HepG2 (cell line): Measurements from ENCODE around the gene TEKT5. TPM values are rescaled to one million over a fixed set of nuclear protein-coding genes. Genes with fewer than 3 reads are reported as not detected.
A peak's percentile ranks its signal among the peaks of the same experiment; 100 is the strongest.

Source experiments
- AHR ChIP-seq: IDR thresholded peaks from 2 replicates; pipeline ENCODE4 v1.6.1; 2018; ENCODE audit warnings: missing genetic modification reagents, missing compliant biosample characterization
- ARHGAP35 ChIP-seq: sonication (generic); formaldehyde crosslinking; IDR thresholded peaks from 2 replicates; pipeline ENCODE4 v1.9.0; 2022; ENCODE audit warnings: mild to moderate bottlenecking, inconsistent platforms, moderate library complexity, missing genetic modification reagents, borderline replicate concordance
- CSRNP1 ChIP-seq: sonication (generic); formaldehyde crosslinking; IDR thresholded peaks from 2 replicates; pipeline ENCODE4 v1.8.1; 2023; ENCODE audit warnings: mild to moderate bottlenecking, missing genetic modification reagents
- DMAP1 ChIP-seq: IDR thresholded peaks from 2 replicates; pipeline ENCODE4 v1.6.1; 2016
- ESRRA ChIP-seq: sonication (generic); formaldehyde crosslinking; IDR thresholded peaks from 2 replicates; pipeline ENCODE4 v1.5.1; 2020; ENCODE audit warnings: mild to moderate bottlenecking, low read depth, missing genetic modification reagents
- FOXJ3 ChIP-seq: sonication (generic); formaldehyde crosslinking; IDR thresholded peaks from 2 replicates; pipeline ENCODE4 v1.4.0; 2020; ENCODE audit warnings: missing genetic modification reagents, mild to moderate bottlenecking, borderline replicate concordance
- GATA4 ChIP-seq: sonication (generic); IDR thresholded peaks from 2 replicates; pipeline ENCODE4 v1.6.1; 2016; ENCODE audit warnings: antibody characterized with exemption, low read depth, borderline replicate concordance
- KLF16 ChIP-seq, 2 experiments: sonication (generic) in 1 of 2; formaldehyde crosslinking in 1 of 2; IDR thresholded peaks; 2 replicates each; pipeline versions ENCODE4 v1.6.1 to v1.8.0; 2016 to 2023; ENCODE audit warnings: missing genetic modification reagents in 2 of 2, missing compliant biosample characterization in 1 of 2
- REST ChIP-seq, 2 experiments: IDR thresholded peaks; 2 replicates each; pipeline ENCODE4 v1.6.1; 2011 to 2012; ENCODE audit warnings: low read length in 2 of 2, borderline replicate concordance in 1 of 2, low read depth in 1 of 2, mild to moderate bottlenecking in 1 of 2, moderate library complexity in 1 of 2
- RXRB ChIP-seq: IDR thresholded peaks from 2 replicates; pipeline ENCODE4 v1.6.1; 2016; ENCODE audit warnings: borderline replicate concordance, missing genetic modification reagents, missing compliant biosample characterization
- TBL1XR1 ChIP-seq: fragments of 150-350 bp; IDR thresholded peaks from 2 replicates; pipeline ENCODE4 v1.6.1; 2014; ENCODE audit warnings: borderline replicate concordance, low read length; ENCODE audit not compliant: partially characterized antibody
- ZC3H4 ChIP-seq: sonication (generic); formaldehyde crosslinking; IDR thresholded peaks from 2 replicates; pipeline ENCODE4 v1.4.0; 2020; ENCODE audit warnings: missing genetic modification reagents, borderline replicate concordance
- ZNF207 ChIP-seq: fragments of 450-650 bp; IDR thresholded peaks from 2 replicates; pipeline ENCODE4 v1.6.1; 2016; ENCODE audit warnings: antibody characterized with exemption, borderline replicate concordance
- ZNF292 ChIP-seq: sonication (generic); formaldehyde crosslinking; IDR thresholded peaks from 2 replicates; pipeline ENCODE4 v1.8.1; 2022; ENCODE audit warnings: mild to moderate bottlenecking, low read depth, missing genetic modification reagents, borderline replicate concordance
- ZNF296 ChIP-seq: sonication (generic); formaldehyde crosslinking; conservative IDR thresholded peaks from 2 replicates; pipeline ENCODE4 v1.5.0; 2020; ENCODE audit warnings: mild to moderate bottlenecking, missing genetic modification reagents
- ZNF460 ChIP-seq: sonication (generic); formaldehyde crosslinking; IDR thresholded peaks from 2 replicates; pipeline ENCODE4 v1.5.1; 2020; ENCODE audit warnings: missing genetic modification reagents, mild to moderate bottlenecking, borderline replicate concordance
- ZNF543 ChIP-seq: sonication (generic); formaldehyde crosslinking; IDR thresholded peaks from 2 replicates; pipeline ENCODE4 v1.4.0; 2020; ENCODE audit warnings: mild to moderate bottlenecking, missing genetic modification reagents
- ZNF720 ChIP-seq: sonication (generic); formaldehyde crosslinking; IDR thresholded peaks from 2 replicates; pipeline ENCODE4 v1.4.0; 2020; ENCODE audit warnings: missing genetic modification reagents
- ZSCAN25 ChIP-seq: sonication (generic); formaldehyde crosslinking; IDR thresholded peaks from 2 replicates; pipeline ENCODE4 v1.8.0; 2022; ENCODE audit warnings: mild to moderate bottlenecking, missing genetic modification reagents
- polyA plus RNA-seq, 8 experiments: library from polyadenylated mRNA; depleted of rRNA in 3 of 8; stranded (reverse) in 7 of 8; unstranded in 1 of 8; fragments of >200 nt; fragmentation: Illumina TruSeq in 4 of 8; extraction: Trizol in 4 of 8; gene quantifications; 2 replicates each; pipeline versions ENCODE4 v1.2.1 to v1.2.3, GENCODE V29; 2011 to 2016; ENCODE audit warnings: low read depth in 4 of 8, missing spikeins in 1 of 8, mixed read lengths in 1 of 8; ENCODE audit not compliant: insufficient read depth in 1 of 8
- total RNA-seq, 5 experiments: library from RNA; depleted of rRNA; stranded (reverse); fragments of >200 nt; fragmentation: Illumina TruSeq; extraction: Trizol; gene quantifications; 2 replicates each; pipeline ENCODE4 v1.2.3, GENCODE V29; 2016; ENCODE audit warnings: low read depth in 1 of 5
- TF ChIP-seq, protein P1 (sequence below): IDR thresholded peaks from 2 replicates; pipeline ENCODE4 v1.6.1; 2016
- TF ChIP-seq, protein P2 (sequence below): IDR thresholded peaks from 2 replicates; pipeline ENCODE4 v1.6.1; 2018; ENCODE audit warnings: missing genetic modification reagents

The TEKT5 gene
- total and polyA plus RNA-seq, 2 of the 13 experiments (the other 11 are each of a cell fraction or from before 2014, with no cell fraction given) = 0.16 TPM; not detected in 1

DNA sequence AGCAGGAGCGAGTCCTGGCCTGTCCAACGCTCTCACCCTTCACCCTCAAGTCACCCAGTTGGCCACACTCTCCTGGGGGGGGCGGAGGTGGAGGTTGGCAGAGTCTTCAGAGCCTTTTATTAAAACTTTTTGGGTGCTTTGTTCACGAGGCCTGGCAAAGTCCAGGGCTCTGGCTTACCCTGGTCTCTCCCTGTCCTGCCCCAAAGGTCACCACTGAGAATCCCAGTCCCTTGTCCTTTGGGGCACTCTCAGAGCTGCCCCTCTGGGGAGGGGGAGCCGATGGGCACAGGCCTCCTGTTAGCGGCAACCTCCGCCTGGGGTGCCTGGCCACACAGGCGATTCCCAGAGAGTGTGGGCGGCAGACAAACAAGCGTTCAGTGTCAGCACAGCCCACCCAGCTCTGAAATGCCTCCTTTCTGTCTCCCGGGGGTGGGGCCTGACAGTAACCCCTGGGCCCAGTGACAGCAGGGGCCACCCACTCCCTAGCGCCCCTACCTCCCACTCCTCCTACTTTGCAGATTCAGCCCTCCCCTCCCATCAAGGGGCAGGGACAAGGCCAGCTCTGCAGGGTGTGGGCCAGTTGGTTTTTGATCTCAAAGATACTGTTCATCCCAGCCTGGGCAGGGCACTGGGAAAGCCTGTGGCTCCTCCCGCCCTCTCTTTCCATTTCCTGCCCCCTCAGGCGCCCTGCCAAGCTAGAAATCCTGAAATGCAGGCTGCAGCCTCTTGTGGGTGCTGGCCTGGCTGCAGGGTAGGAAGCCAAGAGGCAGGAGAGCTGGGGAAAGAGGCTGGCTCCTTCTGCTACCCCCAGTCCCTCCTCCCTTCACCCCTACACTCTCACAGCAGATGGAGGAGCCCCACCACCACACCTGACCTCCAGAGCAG lies 77.7 kb downstream of the TEKT5 start (continued):
- TF ChIP-seq ZNF460 (CRISPR knock-in tag) (no peak), AHR (CRISPR knock-in tag) (0 out of 2 replicates have a peak, but pooled peaks have one; percentile 31), ZSCAN25 (CRISPR knock-in tag) (peak; percentile 99), DMAP1 (CRISPR knock-in tag) (peak; percentile 33; the same call in 1 of the 2 replicates), TBL1XR1 (peak; percentile 39), ZNF292 (CRISPR knock-in tag) (peak; percentile 88), RXRB (peak; percentile 85), FOXJ3 (peak; percentile 39; the same call in 1 of the 2 replicates), ZNF207 (no peak), ZNF296 (0 out of 2 replicates have a peak, but pooled peaks have one; percentile 12), KLF16 (CRISPR knock-in tag; IDR thresholded peaks at IDR 0.05) (peak; percentile 47 to 68; a peak in 1 of 4 replicates), REST (IDR thresholded peaks at IDR 0.05; ENCODE audit: borderline replicate concordance in 1 of 2, low read depth in 1 of 2, low read length in 2 of 2) (0 out of 4 replicates have a peak, but pooled peaks of 1 of the 2 experiments have one; percentile 30), CSRNP1 (CRISPR knock-in tag) (peak; percentile 86), GATA4 (peak; percentile 32; the same call in 1 of the 2 replicates), ZNF720 (CRISPR knock-in tag) (no peak), ZC3H4 (0 out of 2 replicates have a peak, but pooled peaks have one; percentile 47), ZNF543 (CRISPR knock-in tag) (peak; percentile 79), ESRRA (CRISPR knock-in tag) (peak; percentile 35; the same call in 1 of the 2 replicates), ARHGAP35 (no peak; the same call in none of the 2 replicates)
- TF ChIP-seq, protein P1, sequence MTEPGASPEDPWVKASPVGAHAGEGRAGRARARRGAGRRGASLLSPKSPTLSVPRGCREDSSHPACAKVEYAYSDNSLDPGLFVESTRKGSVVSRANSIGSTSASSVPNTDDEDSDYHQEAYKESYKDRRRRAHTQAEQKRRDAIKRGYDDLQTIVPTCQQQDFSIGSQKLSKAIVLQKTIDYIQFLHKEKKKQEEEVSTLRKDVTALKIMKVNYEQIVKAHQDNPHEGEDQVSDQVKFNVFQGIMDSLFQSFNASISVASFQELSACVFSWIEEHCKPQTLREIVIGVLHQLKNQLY = no peak
- TF ChIP-seq, protein P2, sequence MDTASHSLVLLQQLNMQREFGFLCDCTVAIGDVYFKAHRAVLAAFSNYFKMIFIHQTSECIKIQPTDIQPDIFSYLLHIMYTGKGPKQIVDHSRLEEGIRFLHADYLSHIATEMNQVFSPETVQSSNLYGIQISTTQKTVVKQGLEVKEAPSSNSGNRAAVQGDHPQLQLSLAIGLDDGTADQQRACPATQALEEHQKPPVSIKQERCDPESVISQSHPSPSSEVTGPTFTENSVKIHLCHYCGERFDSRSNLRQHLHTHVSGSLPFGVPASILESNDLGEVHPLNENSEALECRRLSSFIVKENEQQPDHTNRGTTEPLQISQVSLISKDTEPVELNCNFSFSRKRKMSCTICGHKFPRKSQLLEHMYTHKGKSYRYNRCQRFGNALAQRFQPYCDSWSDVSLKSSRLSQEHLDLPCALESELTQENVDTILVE = peak; percentile 38; the same call in 1 of the 2 replicates
